Measurements from ENCODE around the gene UBA7. TPM values are rescaled to one million over a fixed set of nuclear protein-coding genes. Genes with fewer than 3 reads are reported as not detected.

UBA7 gene
- total RNA-seq, 6 experiments from 2014 or later = 16.4 to 39.1 (median 28.5) TPM

DNA sequence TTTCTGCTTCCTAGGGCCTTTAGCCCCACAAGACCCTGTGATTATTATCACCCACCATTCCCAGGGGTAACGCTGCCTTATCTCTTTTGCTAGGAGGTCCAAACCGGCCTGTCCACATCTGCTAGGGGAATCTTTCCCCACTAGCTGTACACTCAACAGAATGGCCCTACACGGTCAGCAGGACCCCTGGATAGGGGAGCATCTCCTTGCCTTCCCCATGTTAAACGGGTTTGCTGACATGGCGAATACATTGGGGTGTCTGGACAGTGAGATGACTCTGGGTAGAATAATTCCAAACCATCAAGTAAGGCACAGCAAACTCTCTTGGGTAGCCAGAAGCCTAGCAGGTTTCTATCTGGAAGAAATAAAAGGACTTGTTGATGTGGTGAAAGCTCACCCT, 41.9 kb upstream of the UBA7 start:
- H3K4me3 ChIP-seq = peak overlapping the region in 1 of 3 donors; percentile 62
- WGBS (ENCODE audit: insufficient coverage, low coverage, low lambda C conversion rate, missing lambda C conversion rate) = 65% methylated on average over 5 of the region's 5 CpGs

GRCh38 chr3:49845694-49846093, 31.9 kb upstream of the UBA7 start:
- Histone ChIP-seq H3K36me3 (no peaks in the 10 kb centered on the region), H3K9me3 (no peaks in the 10 kb centered on the region), H3K4me1 (peaks cover 0 to 8% (median 0%) of the 10 kb centered on the region in 4 donors), H3K27me3 (no peaks in the 10 kb centered on the region), H3K4me3 (no peak overlapping the region), H3K27ac (no peak overlapping the region)
- ATAC-seq (peak; percentile 70 to 88 (median 78)), DNase-seq (peak in 1 of 3 donors; percentile 61)
- intact Hi-C loops (cut with DNase I) = loop anchor here (10.0 kb wide), 2 partner anchors 59 to 141 kb away; partner anchors contain the start of gene MST1R (in 1 of the 2)
- TF ChIP-seq POLR2A (IDR thresholded peaks at IDR 0.05) (no peak), CTCF (IDR thresholded peaks at IDR 0.05) (no peak)
- 57% methylated on average over 3 of the region's 3 CpGs for WGBS (ENCODE audit: insufficient coverage, low coverage, low lambda C conversion rate, missing lambda C conversion rate)

More for the DNA sequence above, 41.9 kb upstream of the UBA7 start:
- no peaks in the 10 kb centered on the region for H3K4me1 ChIP-seq
- H3K9me3 ChIP-seq = no peaks in the 10 kb centered on the region
- H3K27me3 ChIP-seq = no peaks in the 10 kb centered on the region
- intact Hi-C loops (cut with DNase I) = no loop called here
- DNase-seq (no peak), ATAC-seq (no peak)
- TF ChIP-seq CTCF (IDR thresholded peaks at IDR 0.05) = no peak
- TF ChIP-seq POLR2A (IDR thresholded peaks at IDR 0.05) = no peak
- H3K27ac ChIP-seq = no peak overlapping the region
- H3K36me3 ChIP-seq = no peaks in the 10 kb centered on the region

GRCh38 chr3:49844464-49845183, 30.9 kb upstream of the UBA7 start:
- peaks cover 0 to 9% (median 0%) of the 10 kb centered on the region in 4 donors for H3K4me1 ChIP-seq
- no peak overlapping the region for H3K27ac ChIP-seq
- ATAC-seq (no peak), DNase-seq (no peak)
- intact Hi-C loops (cut with DNase I) = loop anchor here (5.0 to 10.0 kb wide), 3 partner anchors 42 to 140 kb away; partner anchors contain the start of genes INKA1 (in 1 of the 2) and MST1R (in 1 of the 2)
- H3K4me3 ChIP-seq = no peak overlapping the region
- TF ChIP-seq CTCF (IDR thresholded peaks at IDR 0.05) = no peak
- no peak for TF ChIP-seq POLR2A (IDR thresholded peaks at IDR 0.05)
- H3K27me3 ChIP-seq = no peaks in the 10 kb centered on the region
- 78% methylated on average over 4 of the region's 5 CpGs for WGBS (ENCODE audit: insufficient coverage, low coverage, low lambda C conversion rate, missing lambda C conversion rate)
- H3K9me3 ChIP-seq = no peaks in the 10 kb centered on the region
- no peaks in the 10 kb centered on the region for H3K36me3 ChIP-seq

- H3K36me3 ChIP-seq = no peaks in the 10 kb centered on the region
- DNase-seq = no peak
- TF ChIP-seq CTCF (IDR thresholded peaks at IDR 0.05) (no peak), POLR2A (IDR thresholded peaks at IDR 0.05) (no peak)
- no peak for ATAC-seq
- intact Hi-C loops (cut with DNase I) = loop anchor here (5.0 to 10.0 kb wide), 3 partner anchors 41 to 138 kb away; partner anchors contain the start of genes INKA1 (in 1 of the 2) and MST1R (in 1 of the 2)
- peaks cover 0 to 12% (median 0%) of the 10 kb centered on the region in 4 donors for H3K4me1 ChIP-seq
- H3K4me3 ChIP-seq = no peak overlapping the region
- H3K9me3 ChIP-seq = no peaks in the 10 kb centered on the region
- H3K27ac ChIP-seq = no peak overlapping the region
- WGBS (ENCODE audit: insufficient coverage, low coverage, low lambda C conversion rate, missing lambda C conversion rate) = no CpG with 5 or more reads among the region's 3 CpGs
- no peaks in the 10 kb centered on the region for H3K27me3 ChIP-seq
Measured at GRCh38 chr3:49842843-49843517, 29.2 kb upstream of the UBA7 start.

All from right lobe of liver (tissue), 6 donors.